IMR-90 (cell line): ENCODE results near the gene MORF4L1. TPM values are rescaled to one million over a fixed set of nuclear protein-coding genes. Genes with fewer than 3 reads are reported as not detected.

ENCODE experiments used
- ATAC-seq: fragments of 200-7000 bp; cut with Tn5 transposase; 2 replicates; pipeline ENCODE4 v1.9.1; 2020; ENCODE audit warnings: low read depth, mild to moderate bottlenecking, moderate library complexity
- BruUV-seq: library from RNA; stranded (reverse); fragments of 400-500 nt; replicated peaks from 2 replicates; lab custom pipeline; 2021; lab: Mats Ljungman, UMichigan
- CTCF ChIA-PET: fragments of 300-600 bp; formaldehyde crosslinking; extraction: SDS; loops from one replicate; lab custom pipeline; 2021; ENCODE audit warnings: antibody characterized with exemption; lab: Yijun Ruan, JAX
- POLR2A ChIA-PET: fragments of 300-600 bp; sonication (Branson Sonifier 250); formaldehyde crosslinking; loops from one replicate; lab custom pipeline; 2022; ENCODE audit warnings: antibody characterized with exemption; ENCODE audit not compliant: unreplicated experiment; lab: Charles Lee
- DNase-seq: peaks from one replicate; pipeline ENCODE4 v3.0.0; 2013
- H2AFZ ChIP-seq: replicated peaks from 2 replicates; pipeline ENCODE3; 2013; ENCODE audit warnings: low read length, mild to moderate bottlenecking; ENCODE audit not compliant: poor library complexity
- H2AK5ac ChIP-seq: 2 replicates; pipeline ENCODE4 v1.6.1; 2013; ENCODE audit warnings: low read depth, low read length, inconsistent platforms
- H2AK9ac ChIP-seq: replicated peaks from 2 replicates; pipeline ENCODE3; 2013; ENCODE audit warnings: mild to moderate bottlenecking, low read depth, low read length, moderate library complexity; ENCODE audit not compliant: poor library complexity
- H2BK120ac ChIP-seq: 2 replicates; pipeline ENCODE4 v1.6.1; 2013; ENCODE audit warnings: low read depth, low read length, inconsistent platforms
- H2BK15ac ChIP-seq: 3 replicates; pipeline ENCODE4 v1.6.1; 2013; ENCODE audit warnings: low read depth, low read length, inconsistent platforms
- H2BK20ac ChIP-seq: 2 replicates; pipeline ENCODE4 v1.6.1; 2013; ENCODE audit warnings: low read depth, mild to moderate bottlenecking, inconsistent platforms, low read length, moderate library complexity
- H2BK5ac ChIP-seq: 2 replicates; pipeline ENCODE4 v1.6.1; 2013; ENCODE audit warnings: mild to moderate bottlenecking, low read depth, low read length, inconsistent platforms; ENCODE audit not compliant: poor library complexity, severe bottlenecking
- H3K14ac ChIP-seq: replicated peaks from 2 replicates; pipeline ENCODE4 v1.6.1; 2013; ENCODE audit warnings: low read depth, low read length, inconsistent platforms
- H3K18ac ChIP-seq: 2 replicates; pipeline ENCODE4 v1.6.1; 2013; ENCODE audit warnings: low read depth, low read length, control low read depth
- H3K23ac ChIP-seq: 2 replicates; pipeline ENCODE4 v1.6.1; 2013; ENCODE audit warnings: low read depth, low read length, inconsistent platforms
- H3K27ac ChIP-seq: 2 replicates; pipeline ENCODE4 v1.5.1; 2013; ENCODE audit warnings: mild to moderate bottlenecking, control low read depth, low read length; ENCODE audit not compliant: insufficient read depth
- H3K27me3 ChIP-seq: 2 replicates; pipeline ENCODE4 v1.6.1; 2013; ENCODE audit warnings: low read length; ENCODE audit not compliant: control insufficient read depth, insufficient read depth
- H3K36me3 ChIP-seq: 2 replicates; pipeline ENCODE4 v1.6.1; 2013; ENCODE audit warnings: low read length, mixed read lengths; ENCODE audit not compliant: control insufficient read depth, insufficient read depth
- H3K4ac ChIP-seq: 2 replicates; pipeline ENCODE4 v1.6.1; 2013; ENCODE audit warnings: low read depth, low read length, inconsistent platforms
- H3K4me1 ChIP-seq: 2 replicates; pipeline ENCODE4 v1.6.1; 2013; ENCODE audit warnings: low read length, mixed read lengths; ENCODE audit not compliant: control insufficient read depth, insufficient read depth
- H3K4me2 ChIP-seq: 2 replicates; pipeline ENCODE4 v1.6.1; 2013; ENCODE audit warnings: low read depth, mild to moderate bottlenecking, control low read depth, low read length, moderate library complexity
- H3K4me3 ChIP-seq: 2 replicates; pipeline ENCODE4 v1.5.1; 2013; ENCODE audit warnings: low read depth, mild to moderate bottlenecking, control low read depth, low read length, moderate library complexity; ENCODE audit not compliant: insufficient read depth
- H3K56ac ChIP-seq: 2 replicates; pipeline ENCODE4 v1.6.1; 2013; ENCODE audit warnings: low read length, inconsistent platforms; ENCODE audit not compliant: insufficient read depth; ENCODE audit errors: extremely low read depth
- H3K79me1 ChIP-seq, 2 experiments: 2 replicates each; pipeline ENCODE4 v1.6.1; 2013; ENCODE audit warnings: low read length in 2 of 2, inconsistent platforms in 1 of 2, low read depth in 1 of 2
- H3K9ac ChIP-seq: 2 replicates; pipeline ENCODE4 v1.6.1; 2013; ENCODE audit warnings: low read depth, low read length, control low read depth
- H3K9me1 ChIP-seq: 2 replicates; pipeline ENCODE4 v1.6.1; 2013; ENCODE audit warnings: low read length, inconsistent platforms; ENCODE audit not compliant: insufficient read depth
- H3K9me3 ChIP-seq: 2 replicates; pipeline ENCODE4 v1.6.1; 2013; ENCODE audit warnings: low read length; ENCODE audit not compliant: control insufficient read depth, insufficient read depth
- H4K20me1 ChIP-seq: 2 replicates; pipeline ENCODE4 v1.6.1; 2013; ENCODE audit warnings: low read length, inconsistent platforms; ENCODE audit not compliant: insufficient read depth
- H4K5ac ChIP-seq: 2 replicates; pipeline ENCODE4 v1.6.1; 2013; ENCODE audit warnings: mild to moderate bottlenecking, low read depth, low read length, control low read depth
- H4K8ac ChIP-seq, 2 experiments: 2 replicates each; pipeline ENCODE4 v1.6.1; 2013; ENCODE audit warnings: low read depth in 2 of 2, low read length in 2 of 2, control low read depth in 1 of 2, inconsistent platforms in 1 of 2
- H4K91ac ChIP-seq: 2 replicates; pipeline ENCODE4 v1.6.1; 2013; ENCODE audit warnings: low read depth, low read length, inconsistent platforms; ENCODE audit not compliant: insufficient read depth
- BHLHE40 ChIP-seq: fragments of 150-350 bp; IDR thresholded peaks from 2 replicates; pipeline ENCODE4 v1.6.1; 2016; ENCODE audit warnings: mild to moderate bottlenecking, low read depth, low read length
- CHD1 ChIP-seq: IDR thresholded peaks from 2 replicates; pipeline ENCODE4 v1.6.1; 2012; ENCODE audit warnings: low read depth, low read length, improper control_type of control experiment
- FOS ChIP-seq: fragments of 150-350 bp; IDR thresholded peaks from 2 replicates; pipeline ENCODE4 v1.6.1; 2016; ENCODE audit warnings: low read depth, low read length
- MAZ ChIP-seq: IDR thresholded peaks from 2 replicates; pipeline ENCODE4 v1.6.1; 2012; ENCODE audit warnings: low read depth, mild to moderate bottlenecking, low read length, improper control_type of control experiment, moderate library complexity, borderline replicate concordance
- MXI1 ChIP-seq: IDR thresholded peaks from 2 replicates; pipeline ENCODE4 v1.6.1; 2012; ENCODE audit warnings: low read depth, mild to moderate bottlenecking, low read length, moderate library complexity, borderline replicate concordance
- SMC3 ChIP-seq: fragments of 150-350 bp; IDR thresholded peaks from 2 replicates; pipeline ENCODE4 v1.6.1; 2016; ENCODE audit warnings: low read depth, mild to moderate bottlenecking, antibody characterized with exemption, low read length, moderate library complexity
- WGBS, 2 experiments: methylation state at CpG; one replicate each; pipeline versions ENCODE4 v1.1.5 to v1.1.7; 2013; ENCODE audit warnings: missing lambda C conversion rate in 2 of 2; ENCODE audit not compliant: insufficient read length in 1 of 2; ENCODE audit errors: extremely low coverage in 2 of 2; 5-methylcytosine and 5-hydroxymethylcytosine counted together
- dilution Hi-C: fragments of 300-500 bp; cut with HindIII; formaldehyde crosslinking; loops from one replicate; pipeline ENCODE4 v1.14.3; 2018; ENCODE audit warnings: low sequenced_read_pairs; ENCODE audit not compliant: unreplicated experiment
- in situ Hi-C: fragments of 300-500 bp; cut with MboI; formaldehyde crosslinking; loops from 3 replicates; pipeline ENCODE4 v1.14.3; 2019; ENCODE audit warnings: low sequenced_read_pairs, inconsistent platforms, mixed read lengths
- intact Hi-C: fragments of 100-400 bp; cut with micrococcal nuclease; formaldehyde crosslinking; loops from 2 replicates; pipeline ENCODE4 v1.10.0; 2022
- polyA plus RNA-seq, 3 experiments: library from polyadenylated mRNA; depleted of rRNA; stranded (reverse); fragments of >200 nt; gene quantifications; 2 replicates each; pipeline ENCODE4 v1.2.3, GENCODE V29; 2012; ENCODE audit warnings: low replicate concordance in 1 of 3
- total RNA-seq: library from RNA; depleted of rRNA; stranded (reverse); fragments of >200 nt; gene quantifications from 2 replicates; pipeline ENCODE4 v1.2.3, GENCODE V29; 2012
- TF ChIP-seq, protein P1 (sequence below): fragments of 150-350 bp; IDR thresholded peaks from 2 replicates; pipeline ENCODE4 v1.6.1; 2016; ENCODE audit warnings: low read depth, mild to moderate bottlenecking, low read length, moderate library complexity, borderline replicate concordance

The MORF4L1 gene
- total and polyA plus RNA-seq, 2 of the 4 experiments (the other 2 are of a cell fraction), result 217 to 392 TPM

DNA sequence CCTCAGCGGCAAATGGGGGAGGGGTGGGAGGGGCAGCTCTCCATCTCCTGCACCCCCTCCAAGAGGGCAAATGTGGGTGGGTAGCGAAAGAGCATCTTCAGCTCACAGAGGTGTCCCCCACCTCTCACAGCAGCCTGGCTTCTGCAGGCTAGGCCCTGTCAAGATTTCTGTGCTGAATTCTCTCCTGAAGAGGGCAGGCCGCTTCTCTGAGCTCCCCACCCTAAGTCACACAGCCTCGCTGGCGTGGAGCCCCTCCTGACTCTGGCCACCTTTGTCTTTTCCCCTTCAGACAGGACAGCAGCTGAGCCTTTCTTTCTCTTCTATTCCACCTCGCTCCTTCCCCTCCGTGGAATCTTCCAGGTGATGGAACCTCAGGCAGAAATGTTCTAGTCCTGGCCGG is 35.1 kb upstream of the MORF4L1 start:
- Histone ChIP-seq H2AK5ac (no peak overlapping the region), H3K56ac (no peak overlapping the region), H2AK9ac (no peak overlapping the region), H3K18ac (no peak overlapping the region), H3K23ac (no peak overlapping the region), H3K9me1 (no peaks in the 10 kb centered on the region; the same call in 1 of the 2 replicates), H2BK5ac (no peak overlapping the region), H2BK15ac (no peak overlapping the region), H3K9me3 (no peaks in the 10 kb centered on the region), H3K14ac (no peak overlapping the region), H3K27me3 (peaks cover 3% of the 10 kb centered on the region; the same call in 1 of the 2 replicates), H3K27ac (no peak overlapping the region), H3K79me1 (no peaks in the 10 kb centered on the region), H4K91ac (no peak overlapping the region), H2BK20ac (no peak overlapping the region), H2BK120ac (no peak overlapping the region), H3K9ac (no peak overlapping the region), H3K4ac (no peak overlapping the region), H4K8ac (no peak overlapping the region), H4K20me1 (no peaks in the 10 kb centered on the region), H4K5ac (no peak overlapping the region), H2AFZ (no peak overlapping the region), H3K4me1 (peaks cover 10% of the 10 kb centered on the region; the same call in 1 of the 2 replicates), H3K36me3 (no peaks in the 10 kb centered on the region), H3K4me3 (no peak overlapping the region), H3K4me2 (no peak overlapping the region)
- ATAC-seq (no peak), DNase-seq (no peak)
- TF ChIP-seq BHLHE40 (no peak), MAZ (no peak), CHD1 (no peak), SMC3 (no peak), MXI1 (no peak), FOS (no peak)
- TF ChIP-seq, protein P1, sequence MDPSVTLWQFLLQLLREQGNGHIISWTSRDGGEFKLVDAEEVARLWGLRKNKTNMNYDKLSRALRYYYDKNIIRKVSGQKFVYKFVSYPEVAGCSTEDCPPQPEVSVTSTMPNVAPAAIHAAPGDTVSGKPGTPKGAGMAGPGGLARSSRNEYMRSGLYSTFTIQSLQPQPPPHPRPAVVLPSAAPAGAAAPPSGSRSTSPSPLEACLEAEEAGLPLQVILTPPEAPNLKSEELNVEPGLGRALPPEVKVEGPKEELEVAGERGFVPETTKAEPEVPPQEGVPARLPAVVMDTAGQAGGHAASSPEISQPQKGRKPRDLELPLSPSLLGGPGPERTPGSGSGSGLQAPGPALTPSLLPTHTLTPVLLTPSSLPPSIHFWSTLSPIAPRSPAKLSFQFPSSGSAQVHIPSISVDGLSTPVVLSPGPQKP, result no peak
- WGBS, 2 experiments, result 94% methylated on average over 2 of the region's 8 CpGs; no CpG with 5 or more reads in 1 of the 2 experiments
- intact Hi-C loops (no loop called here), dilution Hi-C loops (no loop called here), in situ Hi-C loops (no loop called here)
- ChIA-PET POLR2A (no interaction called here), CTCF (interaction anchor here (0.7 kb wide), 1 partner anchor 173 kb away, joined by 3 read pairs; no protein-coding TSS in a partner anchor)
- no TSS peak for BruUV-seq
